Right cardiac atrium (tissue), 5 donors: ENCODE results near the gene TAF10. TPM values are rescaled to one million over a fixed set of nuclear protein-coding genes. Genes with fewer than 3 reads are reported as not detected.

ENCODE experiments used
- ATAC-seq, 2 donors: fragments of 200-7000 bp; cut with Tn5 transposase; one replicate each; pipeline versions ENCODE4 v1.8.0 to v1.9.1; 2020; ENCODE audit warnings: moderate library complexity in 2 of 2, mild to moderate bottlenecking in 1 of 2
- DNase-seq, 3 donors: peaks; one replicate each; pipeline ENCODE4 v3.0.0-alpha.2; 2020
- H3K27ac ChIP-seq: one replicate; pipeline ENCODE4 v1.5.1; 2013; ENCODE audit warnings: mild to moderate bottlenecking, low read length, control low read depth, moderate library complexity
- H3K27me3 ChIP-seq: one replicate; pipeline ENCODE4 v1.6.1; 2013; ENCODE audit not compliant: control insufficient read depth, insufficient read depth
- H3K4me1 ChIP-seq: one replicate; pipeline ENCODE4 v1.6.1; 2013; ENCODE audit warnings: low read length; ENCODE audit not compliant: control insufficient read depth, insufficient read depth
- H3K4me3 ChIP-seq: one replicate; pipeline ENCODE4 v1.5.1; 2013; ENCODE audit warnings: low read length, control low read depth
- H3K9me3 ChIP-seq: one replicate; pipeline ENCODE4 v1.6.1; 2013; ENCODE audit warnings: low read length; ENCODE audit not compliant: control insufficient read depth
- WGBS: extraction: QIAGEN DNeasy Blood & Tissue Kit; methylation state at CpG from one replicate; pipeline ENCODE4 v1.1.7; 2013; 5-methylcytosine and 5-hydroxymethylcytosine counted together
- intact Hi-C, 4 donors: fragments of 100-400 bp; cut with DNase I; formaldehyde crosslinking; loops; one replicate each; pipeline versions ENCODE4 v1.11.0 to v1.14.0; 2022 to 2023
- polyA plus RNA-seq: library from polyadenylated mRNA; stranded (reverse); fragments of 200-250 nt; gene quantifications from one replicate; pipeline ENCODE4 v1.2.3, GENCODE V29; 2013
- total RNA-seq, 4 donors: library from RNA; stranded (reverse); fragmentation: NEBNext Ultra II Directional; extraction: Animal tissue kit (Norgen Biotek cat#: 25700); gene quantifications; one replicate each; pipeline ENCODE4 v1.2.1, GENCODE V29; 2021
- donor health status: healthy with polysubstance abuse.
- donor health status: DM: no; HTN: yes; CAD: no.
- donor health status: DM: no; HTN: no; CAD: no.
- donor health status: DM: no; HTN: yes; CAD: no; lungs with severe emphysema.
- donor health status: DM: yes; HTN: yes; CAD: no.

TAF10 gene
- total and polyA plus RNA-seq, 5 donors, result 96.9 to 115 (median 100) TPM

DNA sequence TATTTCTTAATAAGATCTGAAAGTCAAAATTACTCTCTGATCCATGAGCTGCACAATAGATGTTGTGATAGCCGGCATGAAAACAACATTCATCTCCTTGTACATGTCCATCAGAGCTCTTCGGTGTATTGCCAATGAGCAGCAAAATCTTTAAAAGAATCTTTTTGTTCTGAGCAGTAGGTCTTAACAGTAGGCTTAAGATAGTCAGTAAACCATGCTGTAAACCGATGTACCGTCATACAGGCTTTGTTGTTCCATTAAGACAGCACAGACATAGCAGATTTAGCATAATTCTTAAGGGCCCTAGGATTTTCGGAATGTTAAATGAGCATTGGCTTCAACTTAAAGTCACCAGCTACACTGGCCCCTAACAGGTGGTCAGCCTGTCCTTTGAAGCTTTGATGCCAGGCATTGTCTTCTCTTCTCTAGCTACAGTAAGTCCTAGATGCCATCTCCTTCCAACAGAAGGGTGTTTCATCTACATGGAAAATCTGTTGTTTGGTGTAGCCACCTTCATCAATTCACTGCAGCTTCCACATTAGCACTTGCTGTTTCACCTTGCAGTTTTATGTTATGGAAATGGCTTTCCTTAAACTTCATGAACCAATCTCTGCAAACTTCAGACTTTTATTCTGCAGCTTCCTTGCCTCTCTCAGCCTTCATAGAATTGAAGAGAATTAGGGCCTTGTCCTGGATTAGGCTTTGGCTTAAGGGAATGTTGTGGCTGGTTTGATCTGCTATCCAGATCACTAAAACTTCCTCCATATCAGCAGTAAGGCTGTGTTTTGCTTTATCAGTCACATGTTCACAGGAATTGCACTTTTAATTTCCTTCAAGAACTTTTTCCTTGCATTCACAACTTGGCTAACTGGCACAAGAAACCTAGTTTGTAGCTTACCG lies 37.0 kb downstream of the TAF10 start:
- Histone ChIP-seq H3K27ac (no peak overlapping the region), H3K4me3 (no peak overlapping the region), H3K27me3 (no peaks in the 10 kb centered on the region), H3K9me3 (no peaks in the 10 kb centered on the region), H3K4me1 (peaks cover 5% of the 10 kb centered on the region)
- DNase-seq (no peak), ATAC-seq (no peak)
- WGBS, result 82% methylated on average over 6 of the region's 6 CpGs
- intact Hi-C loops, result no loop called here

DNA sequence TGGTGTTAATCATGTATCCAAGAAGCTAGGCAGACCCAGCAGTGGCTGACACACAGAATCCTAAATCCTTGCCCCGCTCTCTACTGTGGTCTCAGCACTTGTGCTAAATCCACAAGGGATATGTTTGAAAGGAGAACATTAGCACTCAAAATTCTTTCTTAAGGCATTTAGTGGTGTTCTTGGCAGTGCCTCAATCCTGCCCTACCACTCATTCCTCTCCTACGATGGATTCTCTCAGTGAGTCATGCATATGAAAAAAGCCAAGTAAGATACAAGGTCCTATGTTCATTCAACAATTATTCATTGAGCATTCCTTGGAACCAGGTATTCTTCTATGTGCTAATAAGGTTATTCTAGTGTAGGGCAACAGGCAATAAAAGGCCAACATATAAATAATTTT lies 39.8 kb downstream of the TAF10 start:
- ATAC-seq, result no peak
- 68% methylated on average over 2 of the region's 2 CpGs for WGBS
- intact Hi-C loops, result no loop called here
- H3K27ac ChIP-seq, result no peak overlapping the region
- H3K4me3 ChIP-seq, result no peak overlapping the region
- peaks cover 10% of the 10 kb centered on the region for H3K4me1 ChIP-seq
- H3K27me3 ChIP-seq, result no peaks in the 10 kb centered on the region
- DNase-seq, result no peak
- no peaks in the 10 kb centered on the region for H3K9me3 ChIP-seq

DNA sequence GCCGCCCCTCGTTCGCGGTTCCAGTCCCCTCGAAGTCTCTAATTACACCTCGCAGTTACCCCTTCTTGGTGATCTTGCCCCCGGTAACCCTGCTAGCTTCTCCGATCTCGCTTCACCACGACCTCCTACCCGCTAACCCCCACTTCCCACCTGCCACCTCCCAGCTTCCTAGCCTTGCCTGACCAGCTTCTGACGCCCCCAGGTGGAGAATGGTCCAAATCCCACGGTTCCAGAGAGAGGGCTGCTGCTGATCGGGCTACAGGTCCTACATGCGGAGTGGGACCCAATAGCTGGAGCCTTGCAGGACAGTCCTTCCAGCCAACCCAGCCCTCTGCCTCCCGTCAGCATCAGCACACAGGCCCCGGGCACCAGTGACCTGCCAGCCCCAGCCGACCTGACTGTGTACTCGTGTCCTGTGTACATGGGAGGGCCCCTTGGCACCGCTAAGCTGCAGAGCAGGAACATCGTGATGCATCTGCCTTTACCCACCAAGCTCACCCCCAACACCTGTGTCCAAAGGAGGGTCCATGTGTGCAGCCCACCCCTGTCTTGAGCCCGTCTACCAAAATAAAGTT lies 40.5 kb downstream of the TAF10 start:
- H3K4me1 ChIP-seq, result peaks cover 5% of the 10 kb centered on the region
- 78% methylated on average over 22 of the region's 22 CpGs for WGBS
- no peak overlapping the region for H3K27ac ChIP-seq
- ATAC-seq (no peak), DNase-seq (no peak)
- no peaks in the 10 kb centered on the region for H3K27me3 ChIP-seq
- H3K4me3 ChIP-seq, result no peak overlapping the region
- no peaks in the 10 kb centered on the region for H3K9me3 ChIP-seq
- intact Hi-C loops, result no loop called here

DNA sequence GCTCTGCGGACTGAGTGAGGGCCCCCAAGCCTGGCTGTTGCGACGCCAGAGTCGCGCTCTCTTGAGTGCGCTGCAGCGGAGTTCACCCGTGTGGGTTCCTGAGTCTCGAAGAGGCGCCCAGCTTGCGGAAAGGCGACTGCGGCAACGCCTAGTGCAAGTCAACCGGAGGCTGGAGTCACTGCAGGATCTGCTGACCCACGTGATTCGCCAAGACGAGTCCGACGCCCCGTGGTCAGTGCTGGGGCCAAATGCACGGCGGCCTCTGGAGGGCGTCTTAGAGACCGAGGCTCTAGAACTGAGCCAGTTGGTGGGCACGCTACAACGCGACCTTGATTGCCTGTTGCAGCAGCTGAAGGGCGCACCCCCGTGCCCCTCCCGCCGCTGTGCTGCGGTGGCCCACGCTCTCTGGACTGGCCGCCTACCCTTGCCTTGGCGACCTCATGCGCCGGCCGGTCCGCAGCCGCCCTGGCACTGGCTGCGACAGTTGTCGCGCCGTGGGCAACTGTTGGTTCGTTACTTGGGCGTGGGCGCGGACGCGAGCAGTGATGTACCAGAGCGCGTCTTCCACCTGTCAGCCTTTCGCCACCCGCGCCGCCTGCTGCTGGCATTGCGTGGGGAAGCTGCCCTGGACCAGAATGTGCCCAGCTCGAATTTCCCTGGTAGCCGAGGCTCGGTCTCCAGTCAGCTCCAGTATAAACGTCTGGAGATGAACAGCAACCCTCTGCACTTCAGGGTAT lies 41.2 kb downstream of the TAF10 start:
- H3K4me1 ChIP-seq, result peaks cover 5% of the 10 kb centered on the region
- no peak overlapping the region for H3K27ac ChIP-seq
- DNase-seq, result peak in 2 of 3 donors; percentile 69 to 74
- intact Hi-C loops, result no loop called here
- peak; percentile 13 to 56 for ATAC-seq
- no peaks in the 10 kb centered on the region for H3K27me3 ChIP-seq
- H3K9me3 ChIP-seq, result no peaks in the 10 kb centered on the region
- no peak overlapping the region for H3K4me3 ChIP-seq
- WGBS, result 76% methylated on average over 62 of the region's 62 CpGs

DNA sequence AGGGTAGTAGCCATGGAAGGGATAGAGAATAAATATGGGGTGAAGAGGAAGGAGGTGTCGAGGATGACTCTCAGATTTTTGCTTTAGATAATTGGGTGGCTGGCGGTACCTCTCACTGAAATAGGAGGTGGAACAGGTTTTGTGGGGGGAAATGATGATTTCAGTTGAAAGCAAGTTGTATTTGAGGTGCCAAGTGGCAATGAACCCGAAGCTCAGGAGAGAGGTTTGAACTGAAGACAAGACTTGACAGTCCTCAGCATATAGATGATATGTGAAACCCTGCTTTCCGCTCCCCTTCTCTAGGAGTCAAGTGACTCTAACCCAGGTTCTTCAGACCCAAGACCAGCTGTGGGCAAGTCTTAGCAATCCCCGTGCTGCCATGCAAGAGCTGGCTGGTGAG lies 42.3 kb downstream of the TAF10 start:
- peaks cover 5% of the 10 kb centered on the region for H3K4me1 ChIP-seq
- WGBS, result 89% methylated on average over 5 of the region's 5 CpGs
- H3K27ac ChIP-seq, result no peak overlapping the region
- H3K9me3 ChIP-seq, result no peaks in the 10 kb centered on the region
- intact Hi-C loops, result no loop called here
- H3K4me3 ChIP-seq, result no peak overlapping the region
- DNase-seq (no peak), ATAC-seq (no peak)
- no peaks in the 10 kb centered on the region for H3K27me3 ChIP-seq

DNA sequence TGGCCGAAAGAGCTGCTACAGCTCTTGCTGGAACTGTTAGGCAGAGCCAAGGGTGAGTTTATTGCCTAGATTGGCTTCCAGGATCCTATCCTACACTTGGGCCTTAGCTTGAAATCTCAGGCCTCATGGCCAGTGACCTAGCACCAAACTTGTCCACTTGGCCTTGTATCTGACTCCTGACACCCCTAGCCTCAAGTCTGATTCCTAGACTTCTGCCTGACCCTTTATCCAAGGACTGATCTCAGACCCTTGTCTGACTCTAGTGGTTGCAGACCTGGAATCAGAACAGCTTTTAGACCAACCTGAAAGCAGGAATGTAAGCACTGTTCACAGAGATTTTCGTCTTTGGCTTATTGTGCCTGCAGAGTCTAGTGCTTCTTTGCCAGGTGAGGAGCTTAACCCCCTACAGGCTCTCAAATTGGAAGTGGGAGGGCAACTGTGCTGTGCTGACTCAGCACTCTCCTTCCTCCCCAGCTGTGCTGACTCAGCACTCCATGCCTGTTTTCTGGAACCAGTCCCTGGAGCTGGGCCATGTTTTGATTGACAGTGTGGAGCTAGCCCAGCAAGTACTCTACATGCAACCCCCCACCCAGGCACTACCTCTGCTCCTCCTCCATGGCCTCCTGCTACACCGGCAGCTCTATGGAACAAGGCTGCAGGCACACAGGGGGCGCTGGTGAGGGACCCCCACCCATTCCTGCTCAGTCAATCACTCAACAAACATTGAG lies 43.7 kb downstream of the TAF10 start:
- H3K4me3 ChIP-seq, result no peak overlapping the region
- DNase-seq (peak; percentile 42 to 77 (median 76)), ATAC-seq (peak; percentile 25 to 40)
- H3K9me3 ChIP-seq, result no peaks in the 10 kb centered on the region
- intact Hi-C loops, result no loop called here
- H3K4me1 ChIP-seq, result peaks cover 5% of the 10 kb centered on the region
- no peak overlapping the region for H3K27ac ChIP-seq
- no peaks in the 10 kb centered on the region for H3K27me3 ChIP-seq
- WGBS, result 68% methylated on average over 4 of the region's 4 CpGs

DNA sequence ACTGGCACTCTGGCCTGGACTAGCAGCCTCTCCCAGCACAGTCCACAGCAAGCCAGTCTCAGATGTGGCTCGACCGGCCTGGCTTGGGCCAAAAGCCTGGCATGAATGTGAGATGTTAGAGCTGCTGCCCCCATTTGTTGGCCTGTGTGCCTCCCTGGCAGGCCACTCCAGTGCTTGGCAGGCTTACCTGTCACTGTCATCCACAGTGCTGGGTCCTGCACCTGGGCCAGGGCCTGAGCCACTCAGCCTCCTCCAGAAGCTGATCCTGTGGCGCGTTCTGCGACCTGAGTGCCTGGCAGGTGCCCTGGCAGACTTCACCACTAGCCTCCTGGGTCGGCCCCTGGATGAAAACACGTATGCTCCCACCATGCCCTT lies 44.7 kb downstream of the TAF10 start:
- Histone ChIP-seq H3K27me3 (no peaks in the 10 kb centered on the region), H3K4me1 (peaks cover 5% of the 10 kb centered on the region), H3K9me3 (no peaks in the 10 kb centered on the region), H3K4me3 (no peak overlapping the region), H3K27ac (no peak overlapping the region)
- intact Hi-C loops, result no loop called here
- DNase-seq (no peak), ATAC-seq (no peak)
- whole genome bisulfite sequencing, result 90% methylated on average over 7 of the region's 7 CpGs

DNA sequence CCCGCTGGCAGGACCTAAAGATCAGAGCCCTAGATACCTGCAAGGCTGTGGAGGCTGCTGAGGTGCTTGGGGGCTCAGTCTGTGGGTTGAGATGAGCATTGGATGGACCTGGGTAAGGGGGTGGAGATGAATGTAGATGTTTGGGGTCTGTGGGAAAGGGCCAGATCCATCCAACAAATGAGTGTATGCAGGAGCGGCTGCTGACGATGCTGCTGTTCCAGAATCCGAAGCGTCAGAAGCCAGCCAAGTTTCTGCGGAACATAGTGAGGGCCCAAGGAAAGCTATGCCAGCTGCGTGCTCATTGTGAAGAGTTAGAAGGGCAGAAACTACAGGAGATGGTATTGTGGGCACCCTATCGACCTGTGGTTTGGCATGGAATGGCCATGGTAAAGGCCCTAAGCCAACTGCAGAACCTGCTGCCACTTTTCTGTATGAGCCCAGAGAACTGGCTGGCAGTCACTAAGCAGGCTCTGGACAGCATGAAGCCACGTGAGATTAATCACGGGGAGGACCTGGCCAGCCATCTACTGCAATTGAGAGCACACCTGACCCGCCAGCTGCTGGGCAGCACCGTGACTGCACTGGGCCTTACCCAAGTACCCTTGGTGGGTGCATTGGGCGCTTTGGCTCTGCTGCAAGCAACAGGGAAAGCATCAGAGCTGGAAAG lies 45.2 kb downstream of the TAF10 start:
- no peak overlapping the region for H3K27ac ChIP-seq
- H3K27me3 ChIP-seq, result no peaks in the 10 kb centered on the region
- peaks cover 5% of the 10 kb centered on the region for H3K4me1 ChIP-seq
- intact Hi-C loops, result no loop called here
- DNase-seq (no peak), ATAC-seq (no peak)
- no peaks in the 10 kb centered on the region for H3K9me3 ChIP-seq
- H3K4me3 ChIP-seq, result no peak overlapping the region
- 86% methylated on average over 13 of the region's 13 CpGs for WGBS

DNA sequence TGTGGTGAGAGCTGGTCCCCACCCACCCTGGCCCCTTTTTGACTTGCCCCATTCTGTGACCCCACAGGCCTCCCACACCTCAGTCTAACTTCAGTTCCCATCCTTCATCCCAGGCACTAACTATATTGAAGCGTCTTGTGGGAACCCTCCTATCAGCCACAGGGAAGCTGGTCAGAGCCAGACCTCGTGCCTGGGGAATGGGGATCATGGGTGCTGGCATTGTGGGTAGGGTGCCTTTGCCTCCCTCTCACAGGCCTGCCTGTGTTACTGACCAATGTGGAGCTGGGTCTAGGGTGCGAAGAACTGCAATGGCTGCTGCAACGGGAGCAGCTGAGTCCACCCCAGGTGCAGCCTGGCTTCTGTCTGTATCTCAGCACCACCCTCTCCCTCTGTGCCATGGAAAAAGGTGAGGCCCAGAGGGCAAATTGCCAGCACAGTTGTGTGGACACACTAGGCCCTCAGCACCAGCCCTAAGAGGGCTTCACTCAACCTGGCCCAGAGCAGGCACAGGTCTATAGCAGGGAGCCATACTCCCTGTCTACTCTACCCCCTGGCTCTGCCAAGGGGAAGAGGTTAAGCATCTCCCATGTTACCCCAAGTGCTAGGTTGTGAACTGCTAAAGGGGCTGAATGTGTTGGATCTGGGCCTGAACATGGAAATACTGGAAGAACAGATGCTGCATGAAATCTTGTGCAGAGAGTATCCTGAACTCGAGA lies 45.9 kb downstream of the TAF10 start:
- ATAC-seq (no peak), DNase-seq (no peak)
- Histone ChIP-seq H3K4me1 (peaks cover 5% of the 10 kb centered on the region), H3K9me3 (no peaks in the 10 kb centered on the region), H3K4me3 (no peak overlapping the region), H3K27ac (no peak overlapping the region), H3K27me3 (no peaks in the 10 kb centered on the region)
- intact Hi-C loops, result no loop called here
- WGBS, result 92% methylated on average over 5 of the region's 5 CpGs

DNA sequence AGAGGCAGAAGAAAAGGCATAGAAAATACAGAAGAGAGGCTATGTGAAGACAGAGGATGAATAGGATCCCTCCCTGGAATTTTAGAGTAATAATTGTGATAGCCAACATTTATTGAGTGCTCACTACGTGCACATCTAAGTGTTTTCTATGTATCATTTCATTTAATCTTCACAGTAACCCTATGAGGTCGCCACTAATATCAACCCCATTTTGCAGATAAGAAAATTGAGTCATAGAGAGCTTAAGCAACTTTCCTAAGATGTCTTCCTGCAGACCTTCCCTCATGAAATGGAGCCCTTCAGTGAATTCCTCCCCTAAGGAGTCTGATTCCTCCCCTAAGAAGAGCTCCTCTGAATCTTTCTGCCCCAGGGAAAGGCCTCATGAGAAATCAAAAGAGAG lies 46.7 kb downstream of the TAF10 start:
- intact Hi-C loops, result no loop called here
- WGBS, result 93% methylated on average over 2 of the region's 2 CpGs
- Histone ChIP-seq H3K4me3 (no peak overlapping the region), H3K9me3 (no peaks in the 10 kb centered on the region), H3K4me1 (peaks cover 5% of the 10 kb centered on the region), H3K27ac (no peak overlapping the region), H3K27me3 (no peaks in the 10 kb centered on the region)
- ATAC-seq (no peak), DNase-seq (no peak)
